Measurements from ENCODE around the gene ELF5. TPM values are rescaled to one million over a fixed set of nuclear protein-coding genes. Genes with fewer than 3 reads are reported as not detected.

The ELF5 gene
- total RNA-seq, 6 experiments from 2014 or later, result 0.09 to 0.22 TPM; not detected in 4

DNA sequence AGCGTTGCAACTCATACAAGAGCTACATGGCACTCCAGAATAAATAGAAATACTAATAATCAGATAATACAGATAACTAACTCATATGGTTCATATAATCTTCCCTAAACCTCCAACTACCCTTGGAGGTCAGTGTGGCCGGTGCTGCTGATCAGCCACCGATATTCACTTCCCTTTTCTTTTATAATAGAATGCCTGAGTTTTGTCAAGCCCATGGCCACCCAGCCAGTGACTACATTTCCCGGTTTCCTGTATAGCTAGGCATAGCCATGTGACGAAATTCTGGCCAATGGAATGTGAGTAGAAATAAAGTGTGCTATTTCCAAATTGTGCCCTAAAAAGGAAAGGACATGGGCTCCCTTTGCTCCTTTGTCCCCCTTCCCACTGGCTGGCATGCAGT is 80.8 kb downstream of the ELF5 start:
- no peak for DNase-seq
- H3K4me3 ChIP-seq, result no peak overlapping the region
- intact Hi-C loops (cut with DNase I), result no loop called here
- WGBS (ENCODE audit: insufficient coverage, low coverage, low lambda C conversion rate, missing lambda C conversion rate), result 60% methylated on average over 5 of the region's 5 CpGs
- H3K27ac ChIP-seq, result no peak overlapping the region
- H3K36me3 ChIP-seq, result no peaks in the 10 kb centered on the region
- no peaks in the 10 kb centered on the region for H3K9me3 ChIP-seq
- no peak for ATAC-seq
- no peak for TF ChIP-seq POLR2A (IDR thresholded peaks at IDR 0.05)
- TF ChIP-seq, protein P1, sequence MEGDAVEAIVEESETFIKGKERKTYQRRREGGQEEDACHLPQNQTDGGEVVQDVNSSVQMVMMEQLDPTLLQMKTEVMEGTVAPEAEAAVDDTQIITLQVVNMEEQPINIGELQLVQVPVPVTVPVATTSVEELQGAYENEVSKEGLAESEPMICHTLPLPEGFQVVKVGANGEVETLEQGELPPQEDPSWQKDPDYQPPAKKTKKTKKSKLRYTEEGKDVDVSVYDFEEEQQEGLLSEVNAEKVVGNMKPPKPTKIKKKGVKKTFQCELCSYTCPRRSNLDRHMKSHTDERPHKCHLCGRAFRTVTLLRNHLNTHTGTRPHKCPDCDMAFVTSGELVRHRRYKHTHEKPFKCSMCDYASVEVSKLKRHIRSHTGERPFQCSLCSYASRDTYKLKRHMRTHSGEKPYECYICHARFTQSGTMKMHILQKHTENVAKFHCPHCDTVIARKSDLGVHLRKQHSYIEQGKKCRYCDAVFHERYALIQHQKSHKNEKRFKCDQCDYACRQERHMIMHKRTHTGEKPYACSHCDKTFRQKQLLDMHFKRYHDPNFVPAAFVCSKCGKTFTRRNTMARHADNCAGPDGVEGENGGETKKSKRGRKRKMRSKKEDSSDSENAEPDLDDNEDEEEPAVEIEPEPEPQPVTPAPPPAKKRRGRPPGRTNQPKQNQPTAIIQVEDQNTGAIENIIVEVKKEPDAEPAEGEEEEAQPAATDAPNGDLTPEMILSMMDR (IDR thresholded peaks at IDR 0.05), result no peak
- H3K4me1 ChIP-seq, result peaks cover 0 to 44% (median 9%) of the 10 kb centered on the region in 4 donors
- no peaks in the 10 kb centered on the region for H3K27me3 ChIP-seq

DNA sequence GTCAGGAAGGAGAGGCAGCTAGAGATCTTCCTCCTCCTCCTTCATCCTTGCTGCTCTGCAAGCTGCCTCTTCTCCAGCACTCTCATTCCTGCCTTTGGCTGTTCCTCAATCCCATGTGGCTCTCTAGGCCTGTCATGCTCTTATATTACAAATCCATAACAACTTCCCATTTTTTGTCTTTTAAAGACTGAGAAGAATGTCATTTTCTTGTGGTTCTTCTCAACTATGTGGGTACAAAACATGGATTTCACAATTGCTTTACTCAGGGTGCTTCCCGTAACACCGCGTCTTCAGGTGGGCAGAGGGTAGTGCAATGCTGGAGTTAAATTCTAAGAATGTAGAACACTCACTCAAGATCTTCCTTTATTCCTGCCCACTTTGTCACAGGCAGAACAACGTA is 81.6 kb downstream of the ELF5 start:
- WGBS (ENCODE audit: insufficient coverage, low coverage, low lambda C conversion rate, missing lambda C conversion rate), result 90% methylated on average over 4 of the region's 4 CpGs
- H3K27ac ChIP-seq, result no peak overlapping the region
- no peaks in the 10 kb centered on the region for H3K27me3 ChIP-seq
- DNase-seq, result no peak
- no peak for ATAC-seq
- TF ChIP-seq, protein P1 (IDR thresholded peaks at IDR 0.05), result no peak
- TF ChIP-seq POLR2A (IDR thresholded peaks at IDR 0.05), result no peak
- intact Hi-C loops (cut with DNase I), result no loop called here
- no peaks in the 10 kb centered on the region for H3K9me3 ChIP-seq
- no peaks in the 10 kb centered on the region for H3K36me3 ChIP-seq
- no peak overlapping the region for H3K4me3 ChIP-seq
- peaks cover 0 to 44% (median 10%) of the 10 kb centered on the region in 4 donors for H3K4me1 ChIP-seq

Other genes with a start within 250 kb of the ELF5 start
- gene ABTB2, start 155.8 kb downstream of the ELF5 start, total RNA-seq, result 10 to 100 TPM in 3 of 6 experiments, 1 to 10 TPM in 3; 6.0 to 14.9 (median 10.0) TPM
- gene CAT, start 74.9 kb downstream of the ELF5 start, total RNA-seq, result 100 to 1,000 TPM; 212 to 450 (median 330) TPM
- gene EHF, start 107.3 kb upstream of the ELF5 start, total RNA-seq, result 1 to 10 TPM in 5 of 6 experiments, under 1 TPM in 1; 1.00 to 3.3 (median 1.5) TPM

Measured in right lobe of liver (tissue), 6 donors.